Effector memory CD8-positive, alpha-beta T cell (primary cell): ENCODE measurements around the gene C6orf62.
A peak's percentile ranks its signal among the peaks of the same experiment; 100 is the strongest.
"Not testable (repeated sequence)": the region's sequence is repeated elsewhere in the genome, so short reads cannot be mapped to it uniquely, and the experiment has no call there.

Experiments used
- ATAC-seq: fragments of 150-1000 bp; cut with Tn5 transposase; replicated peaks from 2 replicates; pipeline ENCODE4 v1.10.0; 2021; ENCODE audit warnings: mild to moderate bottlenecking, moderate library complexity
- DNase-seq, 3 experiments: peaks; one replicate each; pipeline ENCODE4 v3.0.0; 2021
- H3K27ac Mint-ChIP-seq, 2 donors: one replicate each; pipeline ENCODE4 v1.8.0; 2022; ENCODE audit warnings: mild to moderate bottlenecking in 2 of 2, mixed read lengths in 2 of 2, moderate library complexity in 2 of 2
- H3K27me3 Mint-ChIP-seq, 2 donors: one replicate each; pipeline ENCODE4 v1.8.0; 2022; ENCODE audit warnings: mixed read lengths in 2 of 2
- H3K36me3 Mint-ChIP-seq: one replicate; pipeline ENCODE4 v1.8.0; 2022; ENCODE audit warnings: mild to moderate bottlenecking, moderate library complexity, mixed read lengths; ENCODE audit not compliant: insufficient read depth
- H3K4me1 Mint-ChIP-seq, 2 donors: one replicate each; pipeline ENCODE4 v1.8.0; 2022; ENCODE audit warnings: low read depth in 2 of 2, mixed read lengths in 2 of 2
- H3K4me3 Mint-ChIP-seq, 2 donors: one replicate each; pipeline ENCODE4 v1.8.0; 2022; ENCODE audit warnings: mild to moderate bottlenecking in 2 of 2, mixed read lengths in 2 of 2, moderate library complexity in 2 of 2
- H3K9me3 Mint-ChIP-seq, 2 donors: one replicate each; pipeline ENCODE4 v1.8.0; 2022; ENCODE audit warnings: mixed read lengths in 2 of 2

Gene C6orf62

GRCh38 chr6:24754378-24754777 lies 35.4 kb upstream of the C6orf62 start:
- H3K9me3 Mint-ChIP-seq, H3K36me3 Mint-ChIP-seq, H3K4me1 Mint-ChIP-seq, H3K27ac Mint-ChIP-seq, DNase-seq, ATAC-seq, H3K4me3 Mint-ChIP-seq: not testable (repeated sequence)
- H3K27me3 Mint-ChIP-seq, result peaks cover 6 to 23% of the 10 kb centered on the region in 2 donors

GRCh38 chr6:24753545-24753944 lies 34.6 kb upstream of the C6orf62 start:
- DNase-seq, result no peak
- Mint-ChIP-seq H3K36me3 (no peaks in the 10 kb centered on the region), H3K27me3 (peaks cover 6 to 23% of the 10 kb centered on the region in 2 donors), H3K4me1 (no peaks in the 10 kb centered on the region), H3K4me3 (no peak overlapping the region), H3K27ac (no peak overlapping the region), H3K9me3 (no peaks in the 10 kb centered on the region)
- ATAC-seq, result no peak

- H3K27me3 Mint-ChIP-seq, result peaks cover 6 to 23% of the 10 kb centered on the region in 2 donors
- H3K36me3 Mint-ChIP-seq, result no peaks in the 10 kb centered on the region
- ATAC-seq (no peak), DNase-seq (no peak)
- H3K4me1 Mint-ChIP-seq, result no peaks in the 10 kb centered on the region
- H3K9me3 Mint-ChIP-seq, result no peaks in the 10 kb centered on the region
- H3K4me3 Mint-ChIP-seq, result no peak overlapping the region
- no peak overlapping the region for H3K27ac Mint-ChIP-seq
These were observed 34.1 kb upstream of the C6orf62 start for GRCh38 chr6:24752917-24753492.

GRCh38 chr6:24752503-24752902 lies 33.5 kb upstream of the C6orf62 start:
- Mint-ChIP-seq H3K9me3 (no peaks in the 10 kb centered on the region), H3K27me3 (peaks cover 6 to 23% of the 10 kb centered on the region in 2 donors), H3K4me3 (no peak overlapping the region), H3K4me1 (no peaks in the 10 kb centered on the region), H3K27ac (no peak overlapping the region), H3K36me3 (no peaks in the 10 kb centered on the region)
- DNase-seq (no peak), ATAC-seq (no peak)

- not testable (repeated sequence) for H3K4me3 Mint-ChIP-seq, H3K36me3 Mint-ChIP-seq, DNase-seq, H3K4me1 Mint-ChIP-seq, ATAC-seq, H3K9me3 Mint-ChIP-seq, H3K27ac Mint-ChIP-seq
- H3K27me3 Mint-ChIP-seq, result peaks cover 6 to 23% of the 10 kb centered on the region in 2 donors
These were observed 31.9 kb upstream of the C6orf62 start for GRCh38 chr6:24750878-24751277.

- no peak overlapping the region for H3K27ac Mint-ChIP-seq
- H3K4me3 Mint-ChIP-seq, result no peak overlapping the region
- DNase-seq, result no peak
- no peaks in the 10 kb centered on the region for H3K9me3 Mint-ChIP-seq
- no peaks in the 10 kb centered on the region for H3K36me3 Mint-ChIP-seq
- no peak for ATAC-seq
- no peaks in the 10 kb centered on the region for H3K4me1 Mint-ChIP-seq
- H3K27me3 Mint-ChIP-seq, result peaks cover 6 to 22% of the 10 kb centered on the region in 2 donors
These were observed 30.3 kb upstream of the C6orf62 start for GRCh38 chr6:24749297-24749696.

- H3K36me3 Mint-ChIP-seq, result no peaks in the 10 kb centered on the region
- H3K27ac Mint-ChIP-seq, result no peak overlapping the region
- no peaks in the 10 kb centered on the region for H3K9me3 Mint-ChIP-seq
- ATAC-seq (no peak), DNase-seq (no peak)
- H3K4me1 Mint-ChIP-seq, result peaks cover 0 to 2% of the 10 kb centered on the region in 2 donors
- H3K4me3 Mint-ChIP-seq, result no peak overlapping the region
- H3K27me3 Mint-ChIP-seq, result no peaks in the 10 kb centered on the region
These were observed 26.0 kb upstream of the C6orf62 start for GRCh38 chr6:24744911-24745310.

GRCh38 chr6:24743944-24744335 lies 25.0 kb upstream of the C6orf62 start:
- Mint-ChIP-seq H3K27ac (no peak overlapping the region), H3K4me1 (peaks cover 0 to 2% of the 10 kb centered on the region in 2 donors), H3K36me3 (no peaks in the 10 kb centered on the region), H3K4me3 (no peak overlapping the region), H3K9me3 (no peaks in the 10 kb centered on the region), H3K27me3 (no peaks in the 10 kb centered on the region)
- ATAC-seq, result no peak
- no peak for DNase-seq

- no peak overlapping the region for H3K27ac Mint-ChIP-seq
- ATAC-seq, result no peak
- H3K4me3 Mint-ChIP-seq, result no peak overlapping the region
- no peaks in the 10 kb centered on the region for H3K36me3 Mint-ChIP-seq
- H3K9me3 Mint-ChIP-seq, result no peaks in the 10 kb centered on the region
- no peak for DNase-seq
- no peaks in the 10 kb centered on the region for H3K27me3 Mint-ChIP-seq
- H3K4me1 Mint-ChIP-seq, result peaks cover 0 to 2% of the 10 kb centered on the region in 2 donors
These were observed 24.4 kb upstream of the C6orf62 start for GRCh38 chr6:24743265-24743943.

GRCh38 chr6:24742216-24742738 lies 23.3 kb upstream of the C6orf62 start:
- no peak overlapping the region for H3K4me3 Mint-ChIP-seq
- H3K36me3 Mint-ChIP-seq, result no peaks in the 10 kb centered on the region
- H3K4me1 Mint-ChIP-seq, result peaks cover 0 to 2% of the 10 kb centered on the region in 2 donors
- H3K27me3 Mint-ChIP-seq, result no peaks in the 10 kb centered on the region
- H3K9me3 Mint-ChIP-seq, result no peaks in the 10 kb centered on the region
- peak overlapping the region in 1 of 2 donors; percentile 5 for H3K27ac Mint-ChIP-seq
- ATAC-seq (no peak), DNase-seq (no peak)

- no peaks in the 10 kb centered on the region for H3K36me3 Mint-ChIP-seq
- H3K4me1 Mint-ChIP-seq, result peaks cover 0 to 2% of the 10 kb centered on the region in 2 donors
- no peak for ATAC-seq
- DNase-seq, result no peak
- no peak overlapping the region for H3K4me3 Mint-ChIP-seq
- no peak overlapping the region for H3K27ac Mint-ChIP-seq
- H3K27me3 Mint-ChIP-seq, result peaks cover 0 to 5% of the 10 kb centered on the region in 2 donors
- no peaks in the 10 kb centered on the region for H3K9me3 Mint-ChIP-seq
These were observed 21.9 kb upstream of the C6orf62 start for GRCh38 chr6:24740861-24741260.

- no peaks in the 10 kb centered on the region for H3K9me3 Mint-ChIP-seq
- no peak for ATAC-seq
- DNase-seq, result no peak
- H3K27me3 Mint-ChIP-seq, result peaks cover 0 to 8% of the 10 kb centered on the region in 2 donors
- no peaks in the 10 kb centered on the region for H3K36me3 Mint-ChIP-seq
- no peak overlapping the region for H3K27ac Mint-ChIP-seq
- peaks cover 0 to 2% of the 10 kb centered on the region in 2 donors for H3K4me1 Mint-ChIP-seq
- H3K4me3 Mint-ChIP-seq, result no peak overlapping the region
These were observed 19.8 kb upstream of the C6orf62 start for GRCh38 chr6:24738741-24739140.

GRCh38 chr6:24734710-24735109 lies 15.8 kb upstream of the C6orf62 start:
- H3K4me3 Mint-ChIP-seq, H3K27ac Mint-ChIP-seq, H3K4me1 Mint-ChIP-seq, H3K36me3 Mint-ChIP-seq, H3K9me3 Mint-ChIP-seq, DNase-seq, ATAC-seq: not testable (repeated sequence)
- peaks cover 2 to 20% of the 10 kb centered on the region in 2 donors for H3K27me3 Mint-ChIP-seq

GRCh38 chr6:24734166-24734565 lies 15.2 kb upstream of the C6orf62 start:
- peaks cover 6 to 20% of the 10 kb centered on the region in 2 donors for H3K27me3 Mint-ChIP-seq
- no peak overlapping the region for H3K27ac Mint-ChIP-seq
- DNase-seq (no peak), ATAC-seq (no peak)
- no peaks in the 10 kb centered on the region for H3K4me1 Mint-ChIP-seq
- H3K9me3 Mint-ChIP-seq, result peaks cover 5 to 7% of the 10 kb centered on the region in 2 donors
- no peak overlapping the region for H3K4me3 Mint-ChIP-seq
- peaks cover 4% of the 10 kb centered on the region for H3K36me3 Mint-ChIP-seq
